ENCODE results near the gene FAM210B. TPM values are rescaled to one million over a fixed set of nuclear protein-coding genes. Genes with fewer than 3 reads are reported as not detected.

FAM210B gene
- total and polyA plus RNA-seq, 2 of the 13 experiments (the other 11 are each of a cell fraction or from before 2014, with no cell fraction given) = 75.9 to 107 TPM

- TF ChIP-seq ZIK1 (CRISPR knock-in tag; IDR thresholded peaks at IDR 0.05; ENCODE audit: borderline replicate concordance, low read depth) = no peak
- TF ChIP-seq ZNF142 (CRISPR knock-in tag; IDR thresholded peaks at IDR 0.05) = no peak
- no peak for TF ChIP-seq NFYC (CRISPR knock-in tag; IDR thresholded peaks at IDR 0.05)
- TF ChIP-seq ELF1 (CRISPR knock-in tag; IDR thresholded peaks at IDR 0.05) = no peak
- no peak for TF ChIP-seq CERS6 (CRISPR knock-in tag; IDR thresholded peaks at IDR 0.05)
- no peak for TF ChIP-seq EP300 (IDR thresholded peaks at IDR 0.05; ENCODE audit: low read depth in 2 of 2, low read length in 2 of 2)
- no peak for TF ChIP-seq EP300 (CRISPR knock-in tag; IDR thresholded peaks at IDR 0.05; ENCODE audit: borderline replicate concordance)
- TF ChIP-seq SAP130 (CRISPR knock-in tag; IDR thresholded peaks at IDR 0.05; ENCODE audit: low read depth) = no peak
- TF ChIP-seq NCOA5 (CRISPR knock-in tag; IDR thresholded peaks at IDR 0.05) = no peak
- TF ChIP-seq RELA (CRISPR knock-in tag; IDR thresholded peaks at IDR 0.05) = 0 out of 2 replicates have a peak, but pooled peaks have one; percentile 29
- TF ChIP-seq ZNF75D (CRISPR knock-in tag; IDR thresholded peaks at IDR 0.05; ENCODE audit: borderline replicate concordance) = no peak
- peak; percentile 37; the same call in 1 of the 2 replicates for TF ChIP-seq GABPB1 (CRISPR knock-in tag; IDR thresholded peaks at IDR 0.05)
- TF ChIP-seq KDM4B (CRISPR knock-in tag; IDR thresholded peaks at IDR 0.05) = no peak
- TF ChIP-seq CCAR2 (optimal IDR thresholded peaks at IDR 0.05; ENCODE audit: low read depth, low read length) = no peak
- peak; percentile 50; the same call in 1 of the 2 replicates for TF ChIP-seq ZNF776 (CRISPR knock-in tag; IDR thresholded peaks at IDR 0.05)
- TF ChIP-seq ZNF704 (CRISPR knock-in tag; IDR thresholded peaks at IDR 0.05; ENCODE audit: borderline replicate concordance) = no peak
- TF ChIP-seq CBX5 (CRISPR knock-in tag; IDR thresholded peaks at IDR 0.05; ENCODE audit: borderline replicate concordance) = no peak
- TF ChIP-seq RFXAP (CRISPR knock-in tag; IDR thresholded peaks at IDR 0.05; ENCODE audit: borderline replicate concordance) = 0 out of 2 replicates have a peak, but pooled peaks have one; percentile 55
Observed at GRCh38 chr20:56343861-56344381, 14.9 kb upstream of the FAM210B start (continued).
